Measurements from ENCODE around the gene MUC13. TPM values are rescaled to one million over a fixed set of nuclear protein-coding genes. Genes with fewer than 3 reads are reported as not detected.

Gene MUC13
- total and polyA plus RNA-seq, 2 of the 4 experiments (the other 2 are of a cell fraction): not detected

DNA sequence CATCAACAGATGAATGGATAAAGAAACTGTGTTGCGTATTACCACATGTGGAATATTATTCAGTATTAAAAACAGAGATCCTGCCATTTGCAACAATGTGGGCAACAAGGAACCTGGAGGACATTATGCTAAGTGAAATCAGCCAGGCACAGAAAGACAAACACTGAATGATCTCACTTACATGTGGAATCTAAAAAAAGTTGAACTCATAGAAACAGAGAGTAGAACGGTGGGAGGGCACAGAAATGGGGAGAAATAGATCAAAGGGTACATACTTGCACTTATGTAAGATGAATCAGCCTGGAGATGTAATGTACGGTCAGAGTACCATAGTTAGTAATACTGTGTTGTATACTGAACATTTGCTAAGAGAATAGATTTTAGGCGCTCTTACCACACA is 29.8 kb upstream of the MUC13 start:
- Histone ChIP-seq H3K27ac (ENCODE audit: insufficient read depth, low read length) (no peak overlapping the region), H2BK5ac (ENCODE audit: low read depth, low read length, poor library complexity, severe bottlenecking) (no peak overlapping the region), H2BK20ac (ENCODE audit: low read depth, low read length) (no peak overlapping the region), H3K4me2 (ENCODE audit: low read depth, low read length) (no peak overlapping the region), H3K4ac (ENCODE audit: low read depth, low read length) (no peak overlapping the region), H2BK15ac (ENCODE audit: low read depth, low read length) (no peak overlapping the region), H2AFZ (replicated peaks; ENCODE audit: low read length, poor library complexity) (no peak overlapping the region), H2BK120ac (ENCODE audit: low read depth, low read length) (no peak overlapping the region), H3K9me3 (ENCODE audit: control insufficient read depth, insufficient read depth, low read length) (no peaks in the 10 kb centered on the region), H2AK9ac (replicated peaks; ENCODE audit: low read depth, low read length, poor library complexity) (no peak overlapping the region), H4K20me1 (ENCODE audit: insufficient read depth, low read length) (peaks cover 3% of the 10 kb centered on the region; the same call in 1 of the 2 replicates), H4K5ac (ENCODE audit: low read depth, low read length) (no peak overlapping the region), H3K14ac (replicated peaks; ENCODE audit: low read depth, low read length) (no peak overlapping the region), H4K91ac (ENCODE audit: insufficient read depth, low read depth, low read length) (no peak overlapping the region), H3K4me3 (ENCODE audit: insufficient read depth, low read depth, low read length) (no peak overlapping the region), H3K23ac (ENCODE audit: low read depth, low read length) (no peak overlapping the region), H3K9me1 (ENCODE audit: insufficient read depth, low read length) (peaks cover 8% of the 10 kb centered on the region), H3K36me3 (ENCODE audit: control insufficient read depth, insufficient read depth, low read length) (peaks cover 25% of the 10 kb centered on the region), H3K18ac (ENCODE audit: low read depth, low read length) (no peak overlapping the region), H3K4me1 (ENCODE audit: control insufficient read depth, insufficient read depth, low read length) (peaks cover 5% of the 10 kb centered on the region; the same call in 1 of the 2 replicates), H3K56ac (ENCODE audit: extremely low read depth, insufficient read depth, low read length) (no peak overlapping the region), H2AK5ac (ENCODE audit: low read depth, low read length) (no peak overlapping the region), H4K8ac (ENCODE audit: low read depth in 2 of 2, low read length in 2 of 2) (no peak overlapping the region), H3K9ac (ENCODE audit: low read depth, low read length) (no peak overlapping the region), H3K79me1 (ENCODE audit: low read depth in 1 of 2, low read length in 2 of 2) (0 out of 4 replicates have a peak, but pooled peaks cover 0 to 4% of the 10 kb centered on the region in 2 experiments), H3K27me3 (ENCODE audit: control insufficient read depth, insufficient read depth, low read length) (no peaks in the 10 kb centered on the region)
- BruUV-seq (replicated peaks): no TSS peak
- dilution Hi-C loops (cut with HindIII; ENCODE audit: low sequenced_read_pairs, unreplicated experiment): no loop called here
- WGBS, 2 experiments (ENCODE audit: extremely low coverage in 2 of 2, insufficient read length in 1 of 2): 17% methylated on average over 1 of the region's 4 CpGs; no CpG with 5 or more reads in 1 of the 2 experiments
- in situ Hi-C loops (cut with MboI; ENCODE audit: low sequenced_read_pairs): no loop called here
- TF ChIP-seq POLR2A (IDR thresholded peaks at IDR 0.05; ENCODE audit: low read depth, low read length): no peak
- TF ChIP-seq NFE2L2 (IDR thresholded peaks at IDR 0.05; ENCODE audit: low read depth, low read length): no peak
- no peak for TF ChIP-seq RFX5 (IDR thresholded peaks at IDR 0.05; ENCODE audit: low read depth, low read length)
- TF ChIP-seq RCOR1 (IDR thresholded peaks at IDR 0.05; ENCODE audit: insufficient replicate concordance, low read length): no peak
- peak; percentile 80 for DNase-seq
- POLR2A ChIA-PET (ENCODE audit: unreplicated experiment): interaction anchor here (0.6 kb wide), 1 partner anchor 548 kb away, joined by 3 read pairs; no protein-coding TSS in a partner anchor
- ATAC-seq (ENCODE audit: low read depth): peak; percentile 35
- intact Hi-C loops (cut with micrococcal nuclease): no loop called here
- CTCF ChIA-PET: no interaction called here
